ENCODE data around the gene CHSY1. TPM values are rescaled to one million over a fixed set of nuclear protein-coding genes. Genes with fewer than 3 reads are reported as not detected.

Gene CHSY1
- total and polyA plus RNA-seq, 2 of the 13 experiments (the other 11 are each of a cell fraction or from before 2014, with no cell fraction given), result 13.3 to 13.7 TPM

DNA sequence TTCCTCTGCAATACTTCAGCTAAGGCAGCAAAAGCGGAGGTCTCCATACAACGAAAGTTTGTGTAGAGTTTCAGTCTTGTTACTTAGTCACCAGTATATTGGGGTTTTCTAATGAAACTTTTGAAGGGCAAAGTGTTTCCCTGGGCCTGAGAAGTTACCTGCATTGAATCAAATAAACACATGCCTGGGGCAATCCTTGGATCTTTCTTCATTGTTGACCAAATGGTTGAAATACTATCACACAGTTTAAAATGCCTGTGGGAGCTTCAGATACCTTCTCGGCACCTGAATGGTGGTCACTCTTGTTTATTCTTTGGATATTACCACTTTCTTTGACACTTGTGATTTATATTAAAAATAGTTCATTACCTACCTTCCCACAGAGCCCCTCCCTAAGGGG, 988 bp upstream of the CHSY1 start:
- no peak for ATAC-seq

More for the DNA sequence above, 988 bp upstream of the CHSY1 start:
- Histone ChIP-seq H3K9ac (ENCODE audit: insufficient read depth, low read depth, low read length) (peak overlapping the region; percentile 72), H3K27me3 (ENCODE audit: control insufficient read depth in 1 of 2, insufficient read depth in 2 of 2, low read length in 2 of 2) (no peaks in the 10 kb centered on the region), H3K79me2 (ENCODE audit: insufficient read depth, low read length) (peaks cover 27% of the 10 kb centered on the region), H3K36me3 (replicated peaks in 1 of 2; ENCODE audit: control insufficient read depth in 1 of 2, insufficient read depth in 2 of 2, low read length in 2 of 2) (no peaks in the 10 kb centered on the region), H3K4me3 (replicated peaks in 1 of 3; ENCODE audit: insufficient read depth in 1 of 3, low read depth in 2 of 3, low read length in 3 of 3) (peak overlapping the region; percentile 72 to 81 (median 77)), H3K4me2 (ENCODE audit: low read depth, low read length) (peak overlapping the region; percentile 80), H4K20me1 (ENCODE audit: insufficient read depth, low read length) (peaks cover 10% of the 10 kb centered on the region), H3K4me1 (ENCODE audit: insufficient read depth, low read length) (peaks cover 55% of the 10 kb centered on the region), H3K9me3 (ENCODE audit: low read length) (no peaks in the 10 kb centered on the region), H2AFZ (ENCODE audit: low read length) (peak overlapping the region; percentile 58), H3K27ac (ENCODE audit: extremely low read length, insufficient read depth, low read length) (no peak overlapping the region)
- 18% methylated on average over 3 of the region's 3 CpGs for WGBS (ENCODE audit: low lambda C conversion rate)
- TF ChIP-seq ATM (IDR thresholded peaks at IDR 0.05; ENCODE audit: borderline replicate concordance), result no peak
- TF ChIP-seq TARDBP (CRISPR knock-in tag; IDR thresholded peaks at IDR 0.05), result no peak
- TF ChIP-seq KLF6 (CRISPR knock-in tag; IDR thresholded peaks at IDR 0.05), result no peak
- TF ChIP-seq CERS6 (CRISPR knock-in tag; IDR thresholded peaks at IDR 0.05), result no peak
- no peak for TF ChIP-seq PPARG (CRISPR knock-in tag; conservative IDR thresholded peaks at IDR 0.05)
- no peak for TF ChIP-seq NFIB (CRISPR knock-in tag; IDR thresholded peaks at IDR 0.05; ENCODE audit: borderline replicate concordance)
- no peak for TF ChIP-seq ZSCAN20 (CRISPR knock-in tag; IDR thresholded peaks at IDR 0.05; ENCODE audit: borderline replicate concordance)
- TF ChIP-seq, protein P1, sequence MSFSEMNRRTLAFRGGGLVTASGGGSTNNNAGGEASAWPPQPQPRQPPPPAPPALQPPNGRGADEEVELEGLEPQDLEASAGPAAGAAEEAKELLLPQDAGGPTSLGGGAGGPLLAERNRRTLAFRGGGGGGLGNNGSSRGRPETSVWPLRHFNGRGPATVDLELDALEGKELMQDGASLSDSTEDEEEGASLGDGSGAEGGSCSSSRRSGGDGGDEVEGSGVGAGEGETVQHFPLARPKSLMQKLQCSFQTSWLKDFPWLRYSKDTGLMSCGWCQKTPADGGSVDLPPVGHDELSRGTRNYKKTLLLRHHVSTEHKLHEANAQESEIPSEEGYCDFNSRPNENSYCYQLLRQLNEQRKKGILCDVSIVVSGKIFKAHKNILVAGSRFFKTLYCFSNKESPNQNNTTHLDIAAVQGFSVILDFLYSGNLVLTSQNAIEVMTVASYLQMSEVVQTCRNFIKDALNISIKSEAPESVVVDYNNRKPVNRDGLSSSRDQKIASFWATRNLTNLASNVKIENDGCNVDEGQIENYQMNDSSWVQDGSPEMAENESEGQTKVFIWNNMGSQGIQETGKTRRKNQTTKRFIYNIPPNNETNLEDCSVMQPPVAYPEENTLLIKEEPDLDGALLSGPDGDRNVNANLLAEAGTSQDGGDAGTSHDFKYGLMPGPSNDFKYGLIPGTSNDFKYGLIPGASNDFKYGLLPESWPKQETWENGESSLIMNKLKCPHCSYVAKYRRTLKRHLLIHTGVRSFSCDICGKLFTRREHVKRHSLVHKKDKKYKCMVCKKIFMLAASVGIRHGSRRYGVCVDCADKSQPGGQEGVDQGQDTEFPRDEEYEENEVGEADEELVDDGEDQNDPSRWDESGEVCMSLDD (CRISPR knock-in tag; IDR thresholded peaks at IDR 0.05; ENCODE audit: borderline replicate concordance), result no peak
- no peak for TF ChIP-seq TAF15 (IDR thresholded peaks at IDR 0.05; ENCODE audit: low read depth, low read length, poor library complexity, severe bottlenecking)
- TF ChIP-seq CHD4 (IDR thresholded peaks at IDR 0.05; ENCODE audit: borderline replicate concordance, low read length), result no peak
- TF ChIP-seq ZNF552 (CRISPR knock-in tag; IDR thresholded peaks at IDR 0.05; ENCODE audit: borderline replicate concordance), result no peak
- TF ChIP-seq REXO4 (CRISPR knock-in tag; IDR thresholded peaks at IDR 0.05; ENCODE audit: borderline replicate concordance), result no peak
- TF ChIP-seq, protein P2, sequence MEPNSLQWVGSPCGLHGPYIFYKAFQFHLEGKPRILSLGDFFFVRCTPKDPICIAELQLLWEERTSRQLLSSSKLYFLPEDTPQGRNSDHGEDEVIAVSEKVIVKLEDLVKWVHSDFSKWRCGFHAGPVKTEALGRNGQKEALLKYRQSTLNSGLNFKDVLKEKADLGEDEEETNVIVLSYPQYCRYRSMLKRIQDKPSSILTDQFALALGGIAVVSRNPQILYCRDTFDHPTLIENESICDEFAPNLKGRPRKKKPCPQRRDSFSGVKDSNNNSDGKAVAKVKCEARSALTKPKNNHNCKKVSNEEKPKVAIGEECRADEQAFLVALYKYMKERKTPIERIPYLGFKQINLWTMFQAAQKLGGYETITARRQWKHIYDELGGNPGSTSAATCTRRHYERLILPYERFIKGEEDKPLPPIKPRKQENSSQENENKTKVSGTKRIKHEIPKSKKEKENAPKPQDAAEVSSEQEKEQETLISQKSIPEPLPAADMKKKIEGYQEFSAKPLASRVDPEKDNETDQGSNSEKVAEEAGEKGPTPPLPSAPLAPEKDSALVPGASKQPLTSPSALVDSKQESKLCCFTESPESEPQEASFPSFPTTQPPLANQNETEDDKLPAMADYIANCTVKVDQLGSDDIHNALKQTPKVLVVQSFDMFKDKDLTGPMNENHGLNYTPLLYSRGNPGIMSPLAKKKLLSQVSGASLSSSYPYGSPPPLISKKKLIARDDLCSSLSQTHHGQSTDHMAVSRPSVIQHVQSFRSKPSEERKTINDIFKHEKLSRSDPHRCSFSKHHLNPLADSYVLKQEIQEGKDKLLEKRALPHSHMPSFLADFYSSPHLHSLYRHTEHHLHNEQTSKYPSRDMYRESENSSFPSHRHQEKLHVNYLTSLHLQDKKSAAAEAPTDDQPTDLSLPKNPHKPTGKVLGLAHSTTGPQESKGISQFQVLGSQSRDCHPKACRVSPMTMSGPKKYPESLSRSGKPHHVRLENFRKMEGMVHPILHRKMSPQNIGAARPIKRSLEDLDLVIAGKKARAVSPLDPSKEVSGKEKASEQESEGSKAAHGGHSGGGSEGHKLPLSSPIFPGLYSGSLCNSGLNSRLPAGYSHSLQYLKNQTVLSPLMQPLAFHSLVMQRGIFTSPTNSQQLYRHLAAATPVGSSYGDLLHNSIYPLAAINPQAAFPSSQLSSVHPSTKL (CRISPR knock-in tag; IDR thresholded peaks at IDR 0.05), result no peak
- no peak for TF ChIP-seq JUND (CRISPR knock-in tag; IDR thresholded peaks at IDR 0.05)
- no peak for TF ChIP-seq PBX3 (CRISPR knock-in tag; IDR thresholded peaks at IDR 0.05; ENCODE audit: borderline replicate concordance)
- no peak for TF ChIP-seq SPEN (CRISPR knock-in tag; IDR thresholded peaks at IDR 0.05; ENCODE audit: low read depth)
- POLR2A ChIA-PET, result interaction anchor here (1.6 to 1.7 kb wide), 2 partner anchors 162 to 182 kb away, joined by 8 read pairs; no protein-coding TSS in a partner anchor
- FAIRE-seq (no peak), DNase-seq (ENCODE audit: low spot score) (no peak)
- no TSS peak for BruUV-seq (replicated peaks)
- intact Hi-C loops (cut with micrococcal nuclease; ENCODE audit: unreplicated experiment), result loop anchor here (1.0 to 10.0 kb wide), 3 partner anchors 128 to 338 kb away; partner anchors contain the start of gene LRRK1
- in situ Hi-C loops (cut with HindIII; ENCODE audit: extremely low pct_ligation_motif_present, low pct_unique_long_range_greater_than_20kb), result loop anchor here (10.0 to 25.0 kb wide), 3 partner anchors 168 to 591 kb away; partner anchors contain the start of gene LRRK1
- CTCF ChIA-PET (ENCODE audit: low intra/inter-chr PET ratio, low total read pairs), result no interaction called here

Measured in HepG2 (cell line).